Activated T-helper 17 cell treated with anti-CD3 and anti-CD28 coated beads, Interleukin-2, amount 50 U/mL, for 72 hours (primary cell): ENCODE data around the gene KRT36. TPM values are rescaled to one million over a fixed set of nuclear protein-coding genes. Genes with fewer than 3 reads are reported as not detected.

Source experiments
- total RNA-seq, 2 donors: library from RNA; stranded (reverse); gene quantifications; one replicate each; pipeline ENCODE4 v1.2.3, GENCODE V29; 2022

The KRT36 gene
- total RNA-seq, 2 donors from 2014 or later: not detected

Other genes with a start within 250 kb of the KRT36 start
- gene KRTAP9-4, start 240.2 kb downstream of the KRT36 start, total RNA-seq: not detected
- gene KRTAP9-9, start 234.5 kb downstream of the KRT36 start, total RNA-seq: not detected
- not detected for gene KRTAP9-6, start 224.5 kb downstream of the KRT36 start, total RNA-seq
- gene KRTAP9-7, start 214.2 kb downstream of the KRT36 start, total RNA-seq: not detected
- not detected for gene KRTAP29-1, start 187.1 kb downstream of the KRT36 start, total RNA-seq
- under 1 TPM; 0.15 to 0.26 TPM for gene KRTAP16-1, start 180.6 kb downstream of the KRT36 start, total RNA-seq
- gene KRTAP17-1, start 174.2 kb downstream of the KRT36 start, total RNA-seq: not detected
- not detected for gene KRT33A, start 139.1 kb downstream of the KRT36 start, total RNA-seq
- gene KRT33B, start 120.1 kb downstream of the KRT36 start, total RNA-seq: not detected
- gene KRT34, start 107.6 kb downstream of the KRT36 start, total RNA-seq: not detected
- gene KRT31, start 92.3 kb downstream of the KRT36 start, total RNA-seq: not detected
- not detected for gene KRT37, start 65.3 kb downstream of the KRT36 start, total RNA-seq
- not detected for gene KRT38, start 48.9 kb downstream of the KRT36 start, total RNA-seq
- gene KRT32, start 22.5 kb downstream of the KRT36 start, total RNA-seq: not detected
- not detected for gene KRT35, start 8.8 kb downstream of the KRT36 start, total RNA-seq
- gene KRT13, start 15.7 kb upstream of the KRT36 start, total RNA-seq: not detected
- gene KRT15, start 29.0 kb upstream of the KRT36 start, total RNA-seq: not detected
- not detected for gene KRT19, start 38.4 kb upstream of the KRT36 start, total RNA-seq
- not detected for gene KRT9, start 82.1 kb upstream of the KRT36 start, total RNA-seq
- not detected for gene KRT14, start 97.0 kb upstream of the KRT36 start, total RNA-seq
- gene KRT16, start 122.9 kb upstream of the KRT36 start, total RNA-seq: not detected
- 1 to 10 TPM in 1 of 2 donors, under 1 TPM in 1; 0.58 to 2.5 TPM for gene KRT17, start 134.7 kb upstream of the KRT36 start, total RNA-seq
- gene EIF1, start 199.0 kb upstream of the KRT36 start, total RNA-seq: 100 to 1,000 TPM; 925 to 935 TPM
- gene GAST, start 222.4 kb upstream of the KRT36 start, total RNA-seq: not detected
- under 1 TPM; 0.13 to 0.15 TPM for gene HAP1, start 244.7 kb upstream of the KRT36 start, total RNA-seq